Measurements from ENCODE around the gene GSTM3.
"Not testable (repeated sequence)": the region's sequence is repeated elsewhere in the genome, so short reads cannot be mapped to it uniquely, and the experiment has no call there.

GSTM3 gene

DNA sequence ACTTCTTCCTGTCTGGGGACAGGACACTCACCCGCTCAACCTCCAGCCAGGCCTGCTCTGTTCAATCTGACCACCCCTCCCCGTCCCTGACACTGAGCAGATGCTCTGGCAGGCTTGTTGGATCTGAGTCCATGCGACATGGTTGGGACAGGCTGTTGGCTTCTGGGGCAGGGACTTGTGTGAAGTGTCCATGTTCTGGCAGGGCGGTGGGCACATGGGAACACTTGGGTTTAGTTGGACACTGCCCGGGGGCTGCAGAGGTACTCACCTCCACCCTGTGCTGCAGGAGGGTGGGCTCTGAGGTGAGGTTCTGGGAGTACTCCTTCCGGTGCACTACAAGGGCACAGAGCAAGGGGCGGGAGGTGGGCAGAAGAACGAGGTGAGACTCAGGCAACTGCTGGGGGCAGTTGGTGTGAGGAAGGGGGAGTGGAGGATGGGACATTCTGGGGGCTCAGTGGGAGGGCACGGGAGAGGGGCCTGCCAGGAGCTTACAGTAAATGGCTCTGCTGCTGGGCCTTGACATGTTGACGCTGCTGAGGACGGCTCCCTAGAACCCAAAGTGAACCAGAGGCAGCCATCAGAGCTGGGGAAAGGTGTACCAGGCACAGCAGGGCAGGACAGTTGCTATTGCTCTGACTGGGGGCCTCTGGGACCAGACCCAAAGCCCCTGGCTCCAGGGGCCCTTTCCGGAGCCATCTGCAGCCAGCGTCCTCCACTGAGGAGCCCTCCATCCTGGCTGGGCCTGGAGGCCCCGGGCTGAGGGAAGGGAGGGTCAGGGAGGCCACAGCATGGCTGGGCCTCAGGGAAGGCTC, 20.6 kb upstream of the GSTM3 start:
- DNase-seq: no peak

DNA sequence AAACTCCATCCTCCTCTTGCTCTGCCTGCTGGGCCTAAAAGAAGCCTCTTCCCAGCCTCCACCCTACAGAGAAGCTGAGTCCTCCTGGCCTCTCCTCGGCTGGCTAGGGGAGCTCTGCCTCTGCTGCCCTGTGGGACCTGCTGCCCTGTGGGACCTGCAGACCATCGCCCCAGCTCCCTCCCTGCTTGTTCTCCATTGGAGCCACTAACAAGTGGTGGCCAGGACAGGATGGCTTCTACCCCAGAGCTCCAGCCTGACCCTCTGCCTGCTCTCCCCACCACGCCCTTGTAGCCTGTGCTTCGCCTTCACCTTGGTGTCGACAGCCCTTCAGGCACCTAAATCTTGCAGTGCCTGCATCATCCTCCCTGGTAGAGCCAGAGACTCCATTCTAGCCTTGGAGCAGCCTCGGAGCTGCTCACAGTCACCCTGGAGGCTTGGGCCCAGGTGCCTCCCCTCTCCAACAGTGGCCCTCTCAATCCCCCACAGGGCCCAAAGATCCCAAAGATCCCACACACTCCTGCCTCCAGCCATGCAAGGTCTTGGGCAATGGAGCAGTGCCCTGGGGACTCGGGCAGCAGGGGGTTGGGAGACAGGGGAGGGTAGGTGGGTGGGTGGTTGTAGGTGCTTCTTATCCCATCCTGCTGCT, 19.9 kb upstream of the GSTM3 start:
- no peak for DNase-seq

DNA sequence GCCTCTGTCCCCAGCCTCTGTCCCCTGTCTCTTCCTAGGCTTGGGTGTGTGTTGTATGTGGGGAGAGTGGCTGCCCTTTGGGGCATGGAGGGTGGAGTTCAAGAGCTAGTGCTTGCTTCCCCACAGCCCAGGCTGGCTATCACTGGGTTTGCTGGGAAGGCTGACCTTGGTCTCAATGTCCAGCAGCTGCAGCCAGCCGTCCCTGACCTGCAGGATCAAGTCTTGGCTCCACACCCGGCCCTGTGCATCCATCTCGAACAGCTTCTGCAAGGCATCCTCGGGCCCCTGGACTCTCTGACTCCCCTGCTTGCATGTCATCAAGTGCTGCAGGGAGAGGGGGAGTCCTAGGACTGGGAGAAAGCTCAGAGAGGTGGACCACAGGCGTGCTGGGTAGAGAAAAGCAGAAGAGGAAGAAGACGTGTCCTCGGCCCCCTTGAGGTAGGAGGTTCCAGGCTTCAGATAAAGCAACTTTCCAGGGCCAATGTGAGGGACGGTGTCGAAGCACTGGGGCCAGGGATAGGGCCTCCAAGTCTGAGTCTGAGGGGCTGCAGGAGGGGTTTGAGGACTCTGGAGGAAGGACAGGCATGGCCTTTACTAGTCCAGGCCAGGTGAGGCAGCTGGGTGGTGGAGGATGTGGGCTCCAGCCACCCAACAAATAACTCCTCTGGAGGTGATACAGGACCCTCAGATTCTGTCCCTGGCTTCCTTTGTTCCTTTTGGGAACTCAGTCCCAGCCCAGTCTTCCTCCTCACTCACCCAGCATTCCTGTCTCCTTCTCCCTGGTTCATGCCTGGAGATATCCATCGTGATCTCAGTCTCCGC, 18.9 kb upstream of the GSTM3 start:
- DNase-seq: no peak

DNA sequence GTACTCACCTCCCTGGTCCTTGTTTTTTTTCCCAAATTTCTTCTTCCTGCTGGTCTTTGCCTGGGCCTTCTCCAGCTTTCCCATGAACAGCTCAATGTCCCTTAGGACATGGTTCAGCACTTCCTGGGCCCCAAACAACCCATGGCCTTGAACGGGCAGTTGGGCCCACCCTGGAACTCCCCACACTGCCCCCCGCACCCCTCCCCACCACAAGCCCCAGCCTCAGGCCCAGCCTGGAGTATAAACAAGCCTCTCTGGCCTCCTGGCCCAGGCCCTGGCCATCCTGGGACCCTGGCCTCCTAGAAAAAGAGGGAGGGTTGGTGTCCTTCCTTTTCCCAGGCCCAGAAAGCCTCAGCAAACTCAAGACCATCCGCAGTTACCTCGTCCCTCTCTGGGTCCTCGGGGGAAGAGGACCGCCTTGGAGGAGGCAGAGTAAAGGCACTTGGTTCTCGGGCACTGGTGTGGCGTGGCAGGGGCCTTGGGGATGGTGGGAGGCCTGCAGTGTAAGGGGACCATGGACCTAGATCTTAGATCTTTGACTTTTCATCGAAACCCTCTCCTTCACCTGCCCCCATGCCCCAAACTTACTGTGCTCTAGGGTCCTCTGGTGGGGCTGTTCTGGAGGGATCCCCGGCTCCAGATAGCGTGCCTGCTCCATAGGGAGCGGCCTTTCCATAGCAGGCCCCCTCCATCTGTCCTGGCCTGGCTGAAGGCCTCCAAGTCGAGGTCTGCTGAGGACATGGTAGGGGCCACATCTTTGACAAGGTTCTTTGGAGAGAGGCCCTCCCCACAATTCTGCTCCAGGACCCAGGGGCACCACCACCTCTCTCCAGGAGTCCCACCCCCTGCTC, 17.3 kb upstream of the GSTM3 start:
- DNase-seq: no peak

DNA sequence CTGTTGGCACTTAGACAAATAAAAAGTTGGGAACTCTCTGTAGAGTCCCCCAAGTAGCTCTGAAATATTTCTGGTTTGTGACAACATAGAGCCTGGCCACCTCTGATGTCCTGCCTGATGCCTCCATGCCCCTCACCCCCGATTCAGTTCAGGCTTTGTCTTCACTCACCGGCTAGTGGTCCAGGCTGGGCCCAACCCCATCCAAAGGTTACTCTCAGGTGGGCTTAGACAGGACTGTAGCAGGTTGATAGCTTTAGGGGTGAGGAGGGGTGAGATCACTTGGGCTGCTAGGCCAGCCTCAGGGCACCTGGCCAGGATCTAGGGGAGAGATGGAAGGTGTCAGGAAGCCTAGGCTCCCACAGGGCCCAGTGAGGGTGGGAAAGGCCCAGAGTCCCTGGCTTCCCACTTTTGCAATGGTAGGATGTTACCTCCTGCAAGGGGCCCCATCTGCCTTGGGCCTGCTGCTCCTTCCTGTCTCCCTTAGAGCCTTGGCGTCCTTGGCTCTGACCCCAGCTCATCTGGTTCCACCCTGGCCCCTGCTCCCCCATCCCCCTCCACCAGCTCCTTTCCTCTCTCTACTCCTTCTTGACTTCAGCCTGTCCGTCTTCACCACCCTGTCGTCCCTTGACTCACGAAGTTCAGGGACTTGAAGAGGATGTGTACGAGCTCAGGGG, 16.1 kb upstream of the GSTM3 start:
- DNase-seq: no peak

DNA sequence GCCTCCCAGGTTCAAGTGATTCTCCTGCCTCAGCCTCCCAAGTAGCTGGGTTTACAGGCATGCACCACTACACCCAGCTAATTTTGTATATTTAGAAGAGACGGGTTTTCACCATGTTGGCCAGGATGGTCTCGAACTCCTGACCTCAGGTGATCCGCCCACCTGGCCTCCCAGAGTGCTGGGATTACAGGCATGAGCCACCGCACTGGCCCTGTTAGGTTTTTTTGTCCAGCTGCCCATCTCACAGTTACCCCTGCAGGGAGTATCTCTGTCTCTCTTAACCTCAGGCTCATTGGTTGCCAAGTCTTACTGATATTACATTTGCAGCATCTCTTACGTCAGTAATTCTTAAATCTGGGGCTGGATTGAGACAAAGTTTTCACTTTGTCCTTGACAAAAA, 15.5 kb upstream of the GSTM3 start:
- not testable (repeated sequence) for DNase-seq

DNA sequence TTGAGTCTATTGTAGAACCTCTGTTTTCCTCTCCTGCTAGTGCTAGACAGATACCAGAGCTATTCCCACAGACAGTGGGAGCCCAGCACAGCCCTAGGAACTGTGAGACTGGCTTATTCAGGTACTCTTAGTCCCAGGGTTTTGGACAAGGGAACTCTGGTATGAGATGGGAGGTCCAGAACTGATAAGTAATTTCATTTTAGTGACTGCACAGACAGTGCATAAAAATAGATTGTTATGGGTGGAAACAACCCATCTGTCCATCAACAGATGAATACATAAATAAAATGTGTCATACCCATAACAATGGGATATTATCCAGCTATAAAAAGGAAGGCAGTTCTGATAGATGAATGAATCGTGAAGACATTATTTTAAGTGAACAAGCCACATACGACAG, 13.9 kb upstream of the GSTM3 start:
- no peak for DNase-seq

DNA sequence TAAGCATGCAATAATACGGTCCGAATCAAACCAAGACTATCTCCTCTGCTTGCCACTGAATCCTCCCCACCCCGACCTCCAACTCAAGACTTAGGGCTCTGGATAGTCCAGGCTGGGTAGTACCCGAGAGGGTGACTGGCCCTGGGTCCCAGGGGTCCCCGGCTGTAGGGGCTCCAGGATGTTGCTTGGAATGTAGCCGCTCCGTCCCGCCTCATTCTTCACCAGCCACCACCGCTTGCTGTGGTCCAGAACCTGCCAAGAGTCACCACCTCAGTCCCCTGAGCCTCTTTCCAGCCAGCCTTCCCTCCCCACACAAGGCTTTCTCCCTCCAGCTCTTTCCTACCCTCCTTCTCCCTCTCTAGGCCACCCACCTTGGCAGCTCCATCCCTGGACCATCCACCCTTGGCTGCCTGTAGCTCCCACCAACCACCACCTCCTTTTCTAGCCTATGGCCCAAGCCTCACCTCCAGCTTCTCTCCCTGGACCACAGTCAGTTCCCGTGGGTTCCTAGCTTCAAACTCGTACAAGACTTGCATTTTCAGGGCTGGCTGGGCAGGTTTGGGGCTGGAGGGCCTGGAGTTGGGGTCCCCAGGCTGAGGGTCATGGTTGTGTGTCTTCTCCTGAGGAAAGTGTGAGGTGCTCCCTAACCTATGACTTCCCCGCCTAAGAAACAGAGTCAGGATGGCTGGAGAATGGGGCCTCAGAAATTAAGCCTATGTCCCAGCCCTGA, 10.9 kb upstream of the GSTM3 start:
- DNase-seq: no peak

DNA sequence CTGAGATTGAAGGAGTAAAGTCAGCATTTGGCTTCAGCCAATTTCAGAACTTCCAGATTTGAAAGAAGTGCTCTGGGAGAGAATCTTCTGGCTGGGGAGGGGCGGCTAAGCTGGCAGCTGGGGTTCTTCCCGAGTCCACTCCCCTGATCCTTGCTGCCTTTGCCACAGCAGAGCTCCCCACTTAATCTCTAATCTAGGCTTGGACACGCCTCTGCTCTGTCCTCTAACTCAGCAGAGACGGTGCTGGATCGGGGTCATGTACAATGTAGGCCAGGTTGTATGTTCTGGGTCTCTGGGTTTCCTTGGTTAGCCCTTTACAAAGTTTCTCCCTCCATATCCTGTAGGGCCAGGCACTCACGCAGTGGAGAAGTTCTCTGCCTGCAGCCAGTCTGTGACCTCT, 10.1 kb upstream of the GSTM3 start:
- no peak for DNase-seq

DNA sequence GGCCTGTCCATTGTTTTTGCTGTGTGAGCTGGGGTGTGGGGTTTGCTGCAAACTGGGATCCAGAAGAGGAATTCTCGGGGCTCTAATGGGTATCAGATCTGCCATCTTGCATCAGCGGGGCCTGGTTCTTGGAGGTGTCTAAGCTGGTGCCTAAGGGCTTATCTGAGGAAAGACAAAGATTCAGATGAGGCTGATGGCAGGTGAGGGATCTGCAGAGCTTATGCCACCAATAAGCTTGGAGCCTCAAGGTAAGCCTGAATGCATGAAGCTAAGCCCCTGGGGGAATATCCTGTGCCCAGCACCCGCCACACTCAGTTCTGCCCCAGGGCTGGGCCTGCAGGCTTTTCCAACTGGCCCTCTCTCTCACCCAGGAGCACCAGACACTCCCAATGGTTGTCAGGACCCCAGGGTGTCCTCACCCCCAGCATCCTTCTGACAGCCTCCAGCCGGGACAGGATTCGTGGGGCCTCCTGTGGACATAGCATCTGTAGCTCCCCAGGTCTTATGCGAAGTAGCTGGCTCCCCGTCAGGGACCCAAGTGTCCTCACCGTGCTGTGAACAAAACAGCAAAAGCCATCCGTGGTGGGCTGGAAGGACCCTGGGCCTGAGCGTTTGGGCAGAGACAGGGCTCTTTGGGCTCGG, 9.5 kb upstream of the GSTM3 start:
- DNase-seq: no peak

DNA sequence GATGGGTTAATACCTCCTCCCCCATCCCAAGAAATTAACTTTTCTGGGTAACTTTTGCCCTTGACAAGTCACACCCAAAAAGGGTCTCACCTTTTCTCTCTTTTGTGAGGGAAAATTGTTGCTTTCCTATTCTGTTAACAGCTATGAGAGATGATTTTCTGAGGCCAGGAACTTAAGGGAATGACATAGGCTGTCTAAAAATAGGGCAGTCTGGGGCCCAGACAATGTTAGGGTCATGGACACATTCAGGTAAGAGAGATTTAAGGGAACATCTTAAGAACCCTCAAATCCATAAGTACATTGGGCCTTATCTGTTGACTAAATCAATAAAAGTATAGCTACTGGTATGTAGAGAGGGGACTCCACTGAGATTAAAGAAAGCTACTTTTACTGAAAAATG, 8.4 kb upstream of the GSTM3 start:
- DNase-seq: no peak

DNA sequence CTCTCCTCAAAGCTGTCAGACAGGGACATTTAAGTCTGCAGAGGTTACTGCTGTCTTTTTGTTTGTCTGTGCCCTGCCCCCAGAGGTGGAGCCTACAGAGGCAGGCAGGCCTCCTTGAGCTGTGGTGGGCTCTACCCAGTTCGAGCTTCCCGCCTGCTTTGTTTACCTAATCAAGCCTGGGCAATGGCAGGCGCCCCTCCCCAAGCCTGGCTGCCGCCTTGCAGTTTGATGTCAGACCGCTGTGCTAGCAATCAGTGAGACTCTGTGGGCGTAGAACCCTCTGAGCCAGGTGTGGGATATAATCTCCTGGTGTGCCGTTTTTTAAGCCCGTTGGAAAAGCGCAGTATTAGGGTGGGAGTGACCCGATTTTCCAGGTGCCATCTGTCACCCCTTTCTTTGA, 7.5 kb upstream of the GSTM3 start:
- not testable (repeated sequence) for DNase-seq

DNA sequence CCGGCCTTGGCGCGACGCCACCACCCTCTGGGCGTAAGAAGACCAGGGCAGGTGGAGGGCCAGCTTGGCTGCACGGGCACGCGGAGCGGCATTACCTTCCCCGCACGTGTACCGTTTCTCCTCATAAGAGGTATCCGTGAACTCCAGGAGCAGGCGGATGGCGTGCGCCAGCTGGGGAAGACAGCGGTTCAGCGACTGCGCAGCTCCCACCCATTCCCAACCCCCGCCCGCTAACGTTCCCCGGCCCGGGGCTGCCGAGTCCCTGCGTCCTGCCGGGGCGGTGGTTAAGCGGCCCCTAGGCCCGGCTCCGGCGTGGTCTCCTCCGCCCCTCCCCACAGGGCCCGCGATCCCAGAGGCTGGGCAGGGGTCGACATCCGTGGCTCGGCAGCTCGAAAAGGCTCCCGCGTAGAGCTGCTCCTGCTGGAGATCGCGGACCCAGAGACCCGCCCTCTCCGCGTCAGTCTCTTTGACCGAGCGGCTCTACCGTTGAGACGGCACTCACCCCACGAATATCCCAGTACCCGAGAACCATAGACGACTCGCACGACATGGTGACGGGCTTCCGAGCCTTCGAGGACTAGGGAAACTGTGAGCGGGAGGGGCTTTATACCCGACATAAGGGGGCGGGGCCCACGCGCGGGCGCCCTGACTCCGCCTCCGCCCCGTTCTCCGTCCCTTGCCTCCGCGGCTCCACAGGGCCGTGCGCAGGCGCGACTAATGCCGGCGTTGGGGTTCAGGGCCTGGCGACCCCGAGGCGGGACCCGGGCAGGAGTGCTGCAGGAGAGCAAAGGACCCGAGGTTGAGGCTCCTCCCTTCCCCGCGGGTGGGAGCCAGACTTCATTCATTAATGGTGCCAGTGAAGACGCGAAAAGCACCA, 862 bp downstream of the GSTM3 start:
- no peak for DNase-seq

DNA sequence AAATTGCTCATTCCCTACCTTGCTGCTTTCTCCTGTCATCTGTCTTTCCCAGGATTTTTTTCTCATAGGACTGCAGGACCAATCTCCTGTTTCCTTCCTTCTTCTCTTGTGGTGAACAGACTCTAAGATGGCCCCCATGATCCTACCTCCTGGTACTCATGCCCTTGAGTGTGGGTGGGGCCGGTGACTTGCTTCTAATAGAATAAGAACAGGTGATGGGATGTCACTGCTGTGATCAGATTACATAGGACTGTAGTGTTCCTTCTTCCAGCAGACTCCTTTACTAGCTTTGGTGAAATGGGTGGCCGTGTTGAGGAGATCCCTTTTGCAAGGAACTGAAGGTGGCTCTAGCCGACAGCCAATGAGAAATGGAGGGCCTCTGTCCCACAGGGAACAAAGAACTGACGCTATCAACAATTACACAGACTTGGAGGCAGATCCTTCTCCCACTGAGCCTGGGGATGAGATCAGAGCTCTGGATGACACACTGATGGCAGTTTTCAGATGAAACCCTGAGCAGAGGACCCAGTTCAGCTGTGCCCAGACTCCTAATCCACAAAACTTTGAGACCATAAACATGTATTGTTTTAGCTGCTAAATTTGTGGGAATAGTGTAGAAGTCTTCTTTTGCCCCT, 7.5 kb downstream of the GSTM3 start:
- no peak for DNase-seq

DNA sequence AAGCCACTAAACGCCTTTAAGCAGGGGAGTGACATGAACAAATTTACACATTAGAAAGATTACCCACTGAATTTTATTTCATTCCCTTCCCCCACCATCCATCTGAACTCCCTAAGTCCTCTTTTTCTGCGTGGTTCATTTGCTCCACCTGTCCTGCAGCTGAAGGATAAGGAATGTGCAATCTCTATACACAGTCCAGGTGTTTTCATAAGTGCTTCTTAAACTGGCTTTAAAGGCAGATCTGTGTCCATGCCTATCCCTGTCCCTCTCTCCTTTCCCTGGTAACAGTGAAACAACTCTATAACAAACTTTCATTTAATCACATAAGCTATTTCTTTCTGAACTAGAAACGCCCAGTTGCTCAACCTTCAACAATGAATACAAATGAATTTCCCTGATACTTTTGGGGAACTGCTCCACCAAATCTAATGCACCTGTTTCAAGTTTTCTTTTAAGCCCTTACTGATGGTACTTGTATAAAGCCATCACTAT, 8.4 kb downstream of the GSTM3 start:
- DNase-seq: no peak

DNA sequence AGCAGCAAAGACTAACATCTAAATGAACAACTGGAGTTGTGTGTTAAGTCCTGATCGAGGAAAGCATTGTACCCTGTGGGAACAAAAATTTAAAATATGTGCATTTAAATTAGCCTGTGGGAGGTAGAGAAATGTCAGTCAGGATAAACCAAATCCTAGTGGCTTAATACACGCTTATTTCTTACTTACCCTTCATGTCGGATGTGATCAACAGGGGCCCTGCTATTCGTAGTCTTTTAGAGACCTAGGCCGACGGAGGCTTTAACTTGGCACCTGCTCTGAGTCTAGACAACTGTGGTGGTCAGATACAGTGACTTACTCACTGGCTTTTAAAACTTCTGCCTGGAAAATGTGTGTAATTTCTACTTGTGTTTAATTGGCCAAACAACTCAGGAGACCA, 10.2 kb downstream of the GSTM3 start:
- DNase-seq: no peak

DNA sequence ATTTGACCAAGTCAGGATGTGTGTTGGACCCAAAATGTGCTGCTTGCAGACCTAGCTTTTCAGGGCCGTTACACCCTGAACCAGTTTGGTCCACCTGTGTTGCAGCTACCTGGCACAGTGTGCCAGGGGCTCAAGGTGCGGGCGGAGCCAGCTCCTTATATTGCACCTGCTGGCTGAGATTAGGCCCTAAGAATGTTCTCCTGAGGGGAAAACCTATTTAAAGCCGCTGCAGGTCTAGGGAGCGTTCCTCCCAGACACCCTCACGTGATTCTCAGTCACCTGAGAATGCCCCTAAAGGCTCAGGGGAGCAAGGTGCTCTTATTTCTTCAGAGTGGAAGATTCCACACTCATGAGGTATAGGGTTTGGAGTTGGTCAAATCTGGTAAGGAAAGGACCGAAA, 12.0 kb downstream of the GSTM3 start:
- DNase-seq: no peak

DNA sequence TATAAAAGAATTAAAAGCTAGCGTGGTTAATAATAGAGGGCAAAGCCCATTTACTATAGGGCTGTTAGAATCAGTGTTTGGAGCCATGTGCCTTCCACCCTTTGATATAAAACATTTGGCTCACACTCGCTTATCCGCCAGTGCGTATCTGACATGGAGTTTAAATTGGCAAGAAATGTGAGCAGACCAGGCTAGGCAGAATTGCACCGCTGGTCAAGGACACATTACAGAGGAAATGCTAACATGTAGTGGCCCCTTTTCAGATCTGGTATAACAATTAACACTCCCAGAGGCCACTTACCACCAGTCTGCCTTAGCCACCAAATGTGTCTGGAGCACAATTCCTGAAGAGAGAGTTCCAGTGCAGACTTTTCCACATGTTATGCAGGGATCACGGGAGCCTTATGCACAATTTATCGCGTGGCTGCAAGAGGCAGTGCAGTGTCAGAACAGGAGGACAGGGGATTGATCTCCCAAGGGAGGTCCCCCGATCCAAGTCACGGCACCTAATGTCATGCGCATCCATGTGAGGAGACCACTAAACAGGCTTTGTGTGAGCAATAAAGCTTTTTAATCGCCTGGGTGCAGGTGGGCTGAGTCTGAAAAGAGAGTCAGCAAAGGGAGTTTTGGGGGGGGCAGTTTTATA, 14.0 kb downstream of the GSTM3 start:
- DNase-seq: no peak

DNA sequence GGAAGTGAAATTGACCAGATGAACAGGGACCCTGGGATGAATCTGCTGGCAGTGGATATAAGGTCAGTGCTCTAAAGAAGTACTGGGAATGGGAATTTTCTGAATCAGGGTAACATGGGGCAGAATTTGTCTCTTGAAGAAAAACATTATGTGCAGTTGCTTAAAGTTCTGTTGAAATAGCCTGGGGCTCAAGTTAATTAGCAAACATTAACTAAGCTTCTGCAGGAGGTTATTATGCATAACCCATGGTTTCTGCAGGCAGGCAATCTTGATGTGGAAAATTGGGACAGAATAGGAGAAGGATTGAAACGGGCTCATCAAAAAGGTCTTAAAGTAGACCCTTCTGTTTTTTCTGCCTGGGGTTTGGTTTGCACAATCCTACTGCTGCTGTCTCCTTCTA, 14.8 kb downstream of the GSTM3 start:
- DNase-seq: no peak

Data from RPMI8226 (cell line).